ENCODE results near the gene C2orf68. TPM values are rescaled to one million over a fixed set of nuclear protein-coding genes. Genes with fewer than 3 reads are reported as not detected.

C2orf68 gene
- total and polyA plus RNA-seq, 2 of the 13 experiments (the other 11 are each of a cell fraction or from before 2014, with no cell fraction given): 47.1 to 77.4 TPM

- TF ChIP-seq MLLT10 (CRISPR knock-in tag; IDR thresholded peaks at IDR 0.05) (no peak), ZNF646 (CRISPR knock-in tag; IDR thresholded peaks at IDR 0.05) (no peak), ZNF674 (CRISPR knock-in tag; IDR thresholded peaks at IDR 0.05; ENCODE audit: low read depth) (no peak), HES4 (CRISPR knock-in tag; IDR thresholded peaks at IDR 0.05; ENCODE audit: borderline replicate concordance) (no peak), STAT6 (CRISPR knock-in tag; IDR thresholded peaks at IDR 0.05; ENCODE audit: borderline replicate concordance) (no peak)
Observed at GRCh38 chr2:85605406-85606115, 6.3 kb downstream of the C2orf68 start (continued).
